GF-D8 (cell line): ENCODE data around the gene PTX3.

Experiments used
- DNase-seq: peaks from one replicate; lab custom pipeline; 2025; lab: John Stamatoyannopoulos, UW

The PTX3 gene

DNA sequence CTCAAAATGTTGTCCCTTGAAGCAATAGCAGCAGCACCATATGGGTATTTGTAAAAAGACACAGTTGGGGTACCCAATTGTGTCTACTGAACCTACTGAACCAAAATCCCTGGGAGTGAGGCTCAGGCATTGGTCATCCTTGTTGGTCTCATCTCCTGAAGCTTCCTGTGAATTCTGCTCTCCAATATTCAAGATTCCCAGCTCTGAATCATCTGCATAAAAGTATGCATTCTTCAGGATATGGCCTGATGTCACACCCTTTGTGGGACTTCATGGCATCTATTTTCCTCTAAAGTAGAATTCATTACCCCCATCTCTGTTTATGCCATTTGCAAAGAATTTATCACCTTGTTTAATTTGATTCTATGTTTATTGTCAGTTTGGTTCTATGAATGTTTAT is 13.3 kb upstream of the PTX3 start:
- DNase-seq, result no peak

DNA sequence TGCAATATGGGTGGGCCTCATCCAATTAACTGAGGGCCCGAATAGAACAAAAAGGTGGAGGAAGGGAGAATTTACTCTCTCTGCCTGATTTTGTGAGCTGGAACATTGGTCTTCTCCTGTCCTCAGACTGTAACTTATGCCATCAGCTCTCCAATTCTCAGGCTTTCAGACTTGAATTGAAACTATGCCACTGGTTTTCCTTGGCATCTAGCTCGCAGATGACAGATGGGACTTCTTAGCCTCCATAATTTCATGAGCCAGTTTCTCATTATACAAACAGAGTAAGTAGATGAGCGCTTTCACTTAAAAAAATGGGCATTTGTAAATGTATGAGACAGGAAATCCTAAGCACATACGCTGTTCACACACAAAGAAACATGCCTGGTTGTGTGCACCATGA is 8.7 kb upstream of the PTX3 start:
- no peak for DNase-seq

GRCh38 chr3:157428853-157429252 is 7.8 kb upstream of the PTX3 start:
- peak; percentile 18 for DNase-seq

- no peak for DNase-seq
Measured at GRCh38 chr3:157429708-157430107, 6.9 kb upstream of the PTX3 start.

GRCh38 chr3:157438194-157438730 is 1.6 kb downstream of the PTX3 start:
- no peak for DNase-seq

DNA sequence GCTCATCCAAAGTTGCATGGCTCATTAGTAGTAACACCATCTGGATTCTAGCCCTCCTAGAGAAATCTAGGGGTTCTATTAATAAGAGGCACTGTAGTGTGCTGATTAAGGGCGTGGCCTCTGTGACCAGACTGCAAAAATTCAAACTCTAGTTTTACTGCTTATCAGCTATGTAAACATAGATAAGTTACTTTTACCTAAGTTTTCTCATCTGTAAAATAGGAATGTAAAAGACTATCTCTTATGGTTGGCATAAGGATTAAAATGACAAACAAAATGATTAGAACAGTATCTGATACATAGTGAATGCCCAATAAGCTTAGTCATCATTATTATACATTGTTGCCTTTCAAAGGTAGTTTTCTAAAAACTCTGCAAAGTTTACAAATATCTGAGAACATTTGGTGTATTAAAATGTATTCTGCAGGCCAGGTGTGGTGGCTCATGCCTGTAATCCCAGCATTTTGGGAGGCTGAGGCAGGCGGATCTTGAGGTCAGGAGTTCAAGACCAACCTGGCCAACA is 4.5 kb downstream of the PTX3 start:
- no peak for DNase-seq

DNA sequence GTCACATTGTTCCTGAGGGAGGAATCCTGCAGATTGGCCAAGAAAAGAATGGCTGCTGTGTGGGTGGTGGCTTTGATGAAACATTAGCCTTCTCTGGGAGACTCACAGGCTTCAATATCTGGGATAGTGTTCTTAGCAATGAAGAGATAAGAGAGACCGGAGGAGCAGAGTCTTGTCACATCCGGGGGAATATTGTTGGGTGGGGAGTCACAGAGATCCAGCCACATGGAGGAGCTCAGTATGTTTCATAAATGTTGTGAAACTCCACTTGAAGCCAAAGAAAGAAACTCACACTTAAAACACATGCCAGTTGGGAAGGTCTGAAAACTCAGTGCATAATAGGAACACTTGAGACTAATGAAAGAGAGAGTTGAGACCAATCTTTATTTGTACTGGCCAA is 6.1 kb downstream of the PTX3 start:
- DNase-seq, result no peak

DNA sequence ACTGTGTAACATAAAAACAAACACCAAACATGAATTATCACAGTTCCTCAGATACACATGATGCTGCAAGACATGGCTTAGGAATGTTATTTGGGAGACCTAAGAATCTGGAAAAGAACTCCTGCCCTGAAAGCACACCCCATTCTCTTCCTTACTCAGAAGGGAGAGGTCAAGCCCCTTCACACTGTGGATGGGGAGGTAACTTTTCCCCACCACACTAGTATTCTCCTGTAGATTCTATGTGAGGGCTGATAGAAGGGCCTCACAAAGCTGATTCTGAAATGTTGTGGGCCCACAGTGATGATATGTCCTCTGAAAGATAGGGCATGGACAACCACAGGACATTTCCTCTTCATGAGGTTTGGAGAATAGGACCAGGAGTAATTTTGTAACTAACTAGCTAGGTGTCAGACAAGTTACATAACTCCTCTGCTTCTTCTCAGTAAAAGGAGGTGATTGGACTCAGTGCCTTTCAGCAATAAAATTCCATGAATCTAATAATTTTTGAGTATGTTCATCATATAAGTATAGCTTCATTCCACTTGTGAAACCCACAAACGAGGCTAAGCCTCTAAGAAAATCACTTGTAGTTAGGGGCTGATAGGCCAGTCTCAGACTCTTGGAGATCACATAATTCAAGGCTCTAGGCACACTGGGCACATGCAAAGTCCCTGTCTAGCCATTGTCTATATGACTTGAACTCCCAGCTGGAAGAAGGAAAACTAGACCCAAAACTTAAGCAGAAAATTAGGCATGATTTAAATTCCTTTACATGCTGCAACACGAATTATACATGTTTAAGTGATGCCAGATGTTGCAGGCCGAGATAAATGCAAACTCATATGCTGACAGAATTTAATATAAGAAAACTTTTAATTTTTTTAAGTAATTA is 7.5 kb downstream of the PTX3 start:
- no peak for DNase-seq

- no peak for DNase-seq
Measured at GRCh38 chr3:157444797-157445184, 8.1 kb downstream of the PTX3 start.

DNA sequence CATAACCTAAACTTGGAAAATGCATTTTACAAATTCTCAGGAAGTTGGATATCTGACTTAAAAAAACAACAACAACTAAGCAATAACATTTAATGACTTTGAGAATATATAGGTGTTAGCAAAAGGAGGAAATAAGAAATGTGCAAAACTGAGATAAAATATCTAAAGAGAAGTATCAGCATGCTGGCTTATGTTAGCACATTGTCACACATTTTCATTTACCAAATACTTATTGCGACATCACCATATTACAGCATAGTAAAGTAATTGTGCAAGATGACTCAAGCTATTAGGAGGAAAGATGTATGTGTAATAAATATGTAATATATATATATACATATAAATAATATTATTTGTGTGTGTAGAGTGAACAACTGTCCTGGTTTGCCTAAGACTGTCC is 9.2 kb downstream of the PTX3 start:
- peak; percentile 48 for DNase-seq

GRCh38 chr3:157447026-157447694 is 10.5 kb downstream of the PTX3 start:
- no peak for DNase-seq

DNA sequence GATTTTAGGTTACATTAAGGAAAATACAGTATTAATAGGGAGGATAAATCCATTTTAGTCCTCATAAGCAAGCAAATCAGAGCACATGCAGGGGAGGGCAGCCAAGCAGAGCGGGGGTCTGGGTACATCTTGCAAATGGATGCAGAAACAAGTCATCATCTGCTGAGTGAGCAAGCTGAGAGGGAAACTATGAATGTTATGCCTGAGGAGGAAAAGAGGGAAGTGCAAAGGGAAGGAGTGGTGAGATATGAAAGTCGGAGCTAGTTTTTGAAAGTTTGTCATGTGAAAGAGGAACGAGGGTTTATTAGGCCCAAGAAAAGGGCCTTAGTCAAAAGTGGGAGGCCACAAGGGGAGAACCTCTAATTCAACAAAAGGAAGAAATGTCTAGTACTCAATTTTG is 15.4 kb downstream of the PTX3 start:
- no peak for DNase-seq

DNA sequence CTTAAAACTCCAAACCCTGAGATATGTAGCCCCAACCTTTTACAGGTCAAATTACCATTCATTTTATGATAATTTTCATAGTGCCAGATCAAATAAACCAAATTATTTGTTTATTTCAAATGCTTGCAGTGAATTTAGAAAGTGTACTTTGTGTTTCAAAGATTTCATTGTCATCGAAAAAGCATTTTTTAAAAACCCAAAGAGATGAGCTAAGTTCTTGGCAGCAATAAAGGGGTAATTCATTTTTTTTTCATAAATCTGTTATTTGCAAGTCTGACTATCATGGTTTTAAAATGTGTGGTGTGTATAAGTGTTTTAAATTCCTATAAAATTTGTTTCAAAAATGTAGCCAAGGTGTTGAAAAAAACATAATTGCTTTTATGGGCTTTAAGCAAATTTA is 17.2 kb downstream of the PTX3 start:
- no peak for DNase-seq

GRCh38 chr3:157459706-157460105 is 23.1 kb downstream of the PTX3 start:
- no peak for DNase-seq

- no peak for DNase-seq
Measured at GRCh38 chr3:157460253-157460652, 23.6 kb downstream of the PTX3 start.

DNA sequence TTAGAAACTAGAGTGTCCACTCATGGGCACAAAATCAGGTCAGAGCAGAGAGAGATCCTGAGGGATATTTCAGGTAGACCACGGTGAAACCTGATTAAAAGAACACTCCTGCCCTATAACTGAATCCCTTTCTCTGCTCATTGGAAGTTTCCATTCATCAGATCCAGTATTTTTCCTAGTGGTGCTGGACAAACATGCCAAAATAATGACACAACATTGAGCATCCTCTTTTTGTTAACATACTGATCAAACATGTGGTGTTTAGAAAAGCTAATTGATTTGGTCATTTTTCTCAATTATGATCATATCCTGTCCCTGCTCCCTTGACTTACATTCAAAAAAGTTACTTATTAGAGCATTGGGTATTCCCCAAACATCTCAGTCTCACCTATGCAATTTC is 27.2 kb downstream of the PTX3 start:
- DNase-seq, result no peak

GRCh38 chr3:157464321-157464720 is 27.7 kb downstream of the PTX3 start:
- DNase-seq, result no peak

GRCh38 chr3:157465741-157466140 is 29.1 kb downstream of the PTX3 start:
- DNase-seq, result no peak

DNA sequence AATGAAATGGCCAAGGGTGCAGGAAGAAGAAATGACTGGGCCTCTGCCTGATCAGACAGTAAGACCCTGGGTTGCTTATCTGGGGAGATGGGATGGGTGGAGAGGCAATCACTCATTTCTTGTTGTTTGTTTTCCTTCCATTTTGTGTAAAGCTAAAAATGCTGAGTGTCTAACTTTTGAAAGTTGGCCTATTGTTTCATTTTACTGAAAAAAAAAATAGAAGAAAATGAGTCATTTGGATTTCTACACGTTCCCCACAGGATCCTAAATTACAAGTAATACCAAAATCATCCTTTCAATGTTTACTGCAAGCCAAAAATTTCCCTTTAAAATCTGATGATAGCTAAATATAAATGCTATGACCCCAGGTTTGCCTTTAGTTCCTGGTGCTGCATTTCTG is 30.6 kb downstream of the PTX3 start:
- DNase-seq, result no peak

DNA sequence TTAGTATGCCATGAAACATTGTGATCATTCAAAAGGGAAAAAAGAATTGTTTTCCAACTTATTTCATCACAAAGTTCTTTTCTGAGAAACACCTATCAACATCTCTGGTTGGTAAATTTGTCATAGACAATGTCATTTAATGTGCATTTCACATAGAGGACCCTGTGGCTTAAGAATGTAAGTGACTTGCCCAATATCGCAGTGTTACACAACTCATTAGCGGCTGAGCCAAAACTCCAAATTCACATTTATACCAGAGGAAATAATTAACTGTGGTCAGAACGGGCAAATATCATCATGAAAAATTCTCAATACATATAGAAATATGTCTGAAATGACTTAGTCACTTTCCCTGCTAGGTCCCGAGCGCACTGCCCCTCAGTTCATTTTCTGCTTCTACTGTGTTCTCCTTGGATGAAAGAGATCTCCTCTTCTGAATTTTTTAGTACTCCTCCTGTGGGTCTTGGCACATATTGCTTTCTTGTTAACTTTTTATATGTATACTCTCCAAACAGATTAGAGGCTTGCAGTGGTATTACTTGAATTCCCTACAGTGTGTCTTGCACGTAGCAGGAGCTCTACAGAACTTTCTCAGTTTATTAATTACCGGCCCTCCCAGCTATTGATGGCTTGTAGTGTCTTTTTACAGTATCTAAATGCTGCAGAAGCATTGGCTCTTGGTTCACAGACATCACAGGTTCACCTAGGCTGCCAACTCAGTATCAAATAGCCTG is 33.1 kb downstream of the PTX3 start:
- DNase-seq, result no peak

- no peak for DNase-seq
Measured at GRCh38 chr3:157471064-157471463, 34.4 kb downstream of the PTX3 start.

- no peak for DNase-seq
Measured at GRCh38 chr3:157472648-157473047, 36.0 kb downstream of the PTX3 start.
